Osteocyte (in vitro differentiated cells): ENCODE data around the gene RAB11B. TPM values are rescaled to one million over a fixed set of nuclear protein-coding genes. Genes with fewer than 3 reads are reported as not detected.

Experiments used
- DNase-seq: peaks from one replicate; pipeline ENCODE4 v3.0.0; 2021; ENCODE audit warnings: mixed read lengths; ENCODE audit not compliant: unreplicated experiment; ENCODE audit errors: extremely low spot score
- H3K27ac Mint-ChIP-seq: one replicate; pipeline ENCODE4 v1.8.0; 2021; ENCODE audit warnings: mild to moderate bottlenecking, mixed read lengths; ENCODE audit not compliant: unreplicated experiment
- H3K27me3 Mint-ChIP-seq: one replicate; pipeline ENCODE4 v1.8.0; 2021; ENCODE audit warnings: mixed read lengths; ENCODE audit not compliant: unreplicated experiment
- H3K36me3 Mint-ChIP-seq: one replicate; pipeline ENCODE4 v1.8.0; 2021; ENCODE audit warnings: mixed read lengths; ENCODE audit not compliant: unreplicated experiment
- H3K4me1 Mint-ChIP-seq: one replicate; pipeline ENCODE4 v1.8.0; 2021; ENCODE audit warnings: mixed read lengths; ENCODE audit not compliant: unreplicated experiment
- H3K4me3 Mint-ChIP-seq: one replicate; pipeline ENCODE4 v1.8.0; 2021; ENCODE audit warnings: mild to moderate bottlenecking, moderate library complexity, mixed read lengths; ENCODE audit not compliant: unreplicated experiment
- H3K9me3 Mint-ChIP-seq: one replicate; pipeline ENCODE4 v1.8.0; 2021; ENCODE audit warnings: mixed read lengths; ENCODE audit not compliant: unreplicated experiment
- CTCF ChIP-seq: fragments of 200-600 bp; sonication (generic); IDR thresholded peaks from 2 replicates; pipeline ENCODE4 v1.5.0; 2021; ENCODE audit warnings: antibody characterized with exemption, mild to moderate bottlenecking, moderate library complexity
- total RNA-seq: library from RNA; stranded (reverse); gene quantifications from 2 replicates; pipeline ENCODE4 v1.2.1, GENCODE V29; 2021

Gene RAB11B
- total RNA-seq, 1 donor from 2014 or later, result 130 TPM

DNA sequence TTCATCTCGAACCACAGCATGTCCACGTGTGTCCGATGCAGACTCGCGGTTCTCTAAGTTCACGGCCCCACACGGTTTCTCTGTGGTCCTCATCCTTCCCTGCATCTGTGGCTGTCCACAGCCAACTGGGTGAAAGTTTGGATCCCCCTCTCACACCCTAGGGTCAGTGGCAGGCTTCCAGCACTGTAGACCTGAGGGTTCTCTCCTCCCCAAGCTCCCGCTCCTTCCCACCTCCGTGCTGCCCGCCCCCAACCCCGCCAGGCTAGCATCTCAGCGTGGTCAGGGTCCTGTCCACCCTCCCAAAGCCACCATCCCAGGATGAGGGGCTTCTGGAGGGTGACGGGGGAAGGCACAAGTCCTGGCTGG, 23.2 kb upstream of the RAB11B start:
- H3K27ac Mint-ChIP-seq, result peak overlapping the region; percentile 85
- DNase-seq, result no peak
- peak overlapping the region; percentile 54 for H3K4me3 Mint-ChIP-seq

GRCh38 chr19:8367327-8368001, 22.7 kb upstream of the RAB11B start:
- H3K4me1 Mint-ChIP-seq, result peaks cover 39% of the 10 kb centered on the region
- peak overlapping the region; percentile 54 for H3K4me3 Mint-ChIP-seq
- H3K27ac Mint-ChIP-seq, result peak overlapping the region; percentile 85
- peak; percentile 99 for DNase-seq
- H3K9me3 Mint-ChIP-seq, result no peaks in the 10 kb centered on the region
- H3K27me3 Mint-ChIP-seq, result no peaks in the 10 kb centered on the region
- no peak for TF ChIP-seq CTCF
- peaks cover 4% of the 10 kb centered on the region for H3K36me3 Mint-ChIP-seq

More for the DNA sequence above, 23.2 kb upstream of the RAB11B start:
- Mint-ChIP-seq H3K4me1 (peaks cover 45% of the 10 kb centered on the region), H3K27me3 (no peaks in the 10 kb centered on the region), H3K36me3 (peaks cover 4% of the 10 kb centered on the region), H3K9me3 (no peaks in the 10 kb centered on the region)
- TF ChIP-seq CTCF, result no peak

DNA sequence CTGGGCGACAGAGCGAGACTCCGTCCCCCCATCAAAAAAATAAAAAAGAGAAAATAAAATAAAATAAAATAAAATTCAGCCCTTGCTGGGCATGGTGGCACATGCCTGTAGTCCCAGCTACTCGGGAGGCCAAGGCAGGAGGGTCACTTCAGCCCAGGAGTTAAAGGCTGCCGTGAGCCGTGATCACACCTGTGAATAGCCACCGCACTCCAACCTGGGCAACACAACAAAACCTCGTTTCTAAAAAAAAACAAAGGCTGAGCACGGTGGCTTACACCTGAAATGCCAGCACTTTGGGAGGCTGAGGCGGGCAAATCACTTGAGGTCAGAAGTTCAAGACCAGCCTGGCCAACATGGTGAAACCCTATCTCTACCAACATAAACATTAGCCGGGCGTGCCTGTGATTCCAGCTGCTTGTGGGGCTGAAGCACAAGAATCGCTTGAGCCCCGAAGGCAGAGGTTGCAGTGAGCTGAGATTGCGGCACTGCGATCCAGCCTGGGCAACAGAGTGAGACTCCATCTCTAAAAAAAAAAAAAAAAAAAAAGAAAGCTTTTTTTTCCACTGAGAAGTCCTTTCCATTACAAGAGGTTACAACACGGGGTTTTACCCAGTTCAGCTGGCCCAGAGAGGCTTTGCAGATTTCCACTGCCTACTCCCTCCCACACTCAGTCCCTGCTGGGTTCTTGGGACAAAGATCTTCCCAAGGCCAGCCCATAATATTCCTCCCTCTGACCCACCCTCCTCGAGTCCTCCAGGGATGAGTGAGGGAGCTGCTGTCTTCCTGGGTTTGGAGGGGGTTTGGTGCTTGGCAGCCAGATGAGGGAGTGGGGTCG, 19.8 kb upstream of the RAB11B start:
- no peak overlapping the region for H3K4me3 Mint-ChIP-seq
- no peak for TF ChIP-seq CTCF
- DNase-seq, result no peak
- no peaks in the 10 kb centered on the region for H3K9me3 Mint-ChIP-seq
- H3K4me1 Mint-ChIP-seq, result peaks cover 26% of the 10 kb centered on the region
- H3K27me3 Mint-ChIP-seq, result no peaks in the 10 kb centered on the region
- no peak overlapping the region for H3K27ac Mint-ChIP-seq
- H3K36me3 Mint-ChIP-seq, result peaks cover 10% of the 10 kb centered on the region

GRCh38 chr19:8371011-8371804, 19.0 kb upstream of the RAB11B start:
- no peak overlapping the region for H3K4me3 Mint-ChIP-seq
- peaks cover 10% of the 10 kb centered on the region for H3K36me3 Mint-ChIP-seq
- H3K9me3 Mint-ChIP-seq, result no peaks in the 10 kb centered on the region
- peaks cover 21% of the 10 kb centered on the region for H3K4me1 Mint-ChIP-seq
- DNase-seq, result no peak
- H3K27ac Mint-ChIP-seq, result no peak overlapping the region
- no peak for TF ChIP-seq CTCF
- H3K27me3 Mint-ChIP-seq, result no peaks in the 10 kb centered on the region
